ENCODE measurements around the gene RTP3.

The RTP3 gene

GRCh38 chr3:46496746-46497555 lies 825 bp upstream of the RTP3 start:
- no peak overlapping the region for H3K4me3 ChIP-seq (ENCODE audit: low read length)
- peak; percentile 36 for DNase-seq (ENCODE audit: low read depth)
- peak; percentile 39 for TF ChIP-seq CTCF (IDR thresholded peaks at IDR 0.05; ENCODE audit: insufficient read depth, low read depth, low read length, missing control alignments)

GRCh38 chr3:46498916-46499519 lies 1.2 kb downstream of the RTP3 start:
- H3K4me3 ChIP-seq (ENCODE audit: low read length), result no peak overlapping the region
- DNase-seq (ENCODE audit: low read depth), result no peak
- no peak for TF ChIP-seq CTCF (IDR thresholded peaks at IDR 0.05; ENCODE audit: insufficient read depth, low read depth, low read length, missing control alignments)

- no peak for TF ChIP-seq CTCF (IDR thresholded peaks at IDR 0.05; ENCODE audit: insufficient read depth, low read depth, low read length, missing control alignments)
- DNase-seq (ENCODE audit: low read depth), result peak; percentile 16
- no peak overlapping the region for H3K4me3 ChIP-seq (ENCODE audit: low read length)
Observed at GRCh38 chr3:46500656-46501635, 3.2 kb downstream of the RTP3 start.

- no peak for DNase-seq (ENCODE audit: low read depth)
- no peak for TF ChIP-seq CTCF (IDR thresholded peaks at IDR 0.05; ENCODE audit: insufficient read depth, low read depth, low read length, missing control alignments)
- H3K4me3 ChIP-seq (ENCODE audit: low read length), result no peak overlapping the region
Observed at GRCh38 chr3:46501702-46502101, 3.9 kb downstream of the RTP3 start.

GRCh38 chr3:46503200-46503874 lies 5.6 kb downstream of the RTP3 start:
- no peak for DNase-seq (ENCODE audit: low read depth)
- H3K4me3 ChIP-seq (ENCODE audit: low read length), result no peak overlapping the region
- no peak for TF ChIP-seq CTCF (IDR thresholded peaks at IDR 0.05; ENCODE audit: insufficient read depth, low read depth, low read length, missing control alignments)

- no peak for TF ChIP-seq CTCF (IDR thresholded peaks at IDR 0.05; ENCODE audit: insufficient read depth, low read depth, low read length, missing control alignments)
- no peak for DNase-seq (ENCODE audit: low read depth)
- H3K4me3 ChIP-seq (ENCODE audit: low read length), result no peak overlapping the region
Observed at GRCh38 chr3:46504789-46505188, 7.0 kb downstream of the RTP3 start.
